Liver (tissue), 9 donors: ENCODE measurements around the gene ERAP2. TPM values are rescaled to one million over a fixed set of nuclear protein-coding genes. Genes with fewer than 3 reads are reported as not detected.

Experiments
- DNase-seq: peaks from one replicate; pipeline ENCODE4 v3.0.0-alpha.2; 2017; ENCODE audit warnings: low spot score
- H3K27ac ChIP-seq, 2 donors: one replicate each; pipeline ENCODE4 v1.7.0; 2013; ENCODE audit warnings: inconsistent platforms in 2 of 2, low read length in 2 of 2, control low read depth in 1 of 2, low read depth in 1 of 2, mild to moderate bottlenecking in 1 of 2
- H3K27me3 ChIP-seq, 4 donors: one replicate each; pipeline versions ENCODE4 v1.6.1 to v1.7.0; 2013; ENCODE audit warnings: low read length in 3 of 4, inconsistent platforms in 1 of 4, mild to moderate bottlenecking in 1 of 4, moderate library complexity in 1 of 4; ENCODE audit not compliant: control insufficient read depth in 4 of 4, insufficient read depth in 4 of 4
- H3K36me3 ChIP-seq, 4 donors: one replicate each; pipeline versions ENCODE4 v1.6.1 to v1.7.0; 2013; ENCODE audit warnings: low read length in 3 of 4, mild to moderate bottlenecking in 3 of 4, low read depth in 1 of 4, moderate library complexity in 1 of 4; ENCODE audit not compliant: control insufficient read depth in 4 of 4, insufficient read depth in 3 of 4
- H3K4me1 ChIP-seq, 4 donors: one replicate each; pipeline versions ENCODE4 v1.6.1 to v1.7.0; 2013; ENCODE audit warnings: low read length in 3 of 4, mild to moderate bottlenecking in 3 of 4, moderate library complexity in 1 of 4; ENCODE audit not compliant: control insufficient read depth in 4 of 4, insufficient read depth in 4 of 4
- H3K4me3 ChIP-seq, 3 donors: one replicate each; pipeline versions ENCODE4 v1.6.1 to v1.7.0; 2013; ENCODE audit warnings: low read length in 3 of 3, control low read depth in 1 of 3, low read depth in 1 of 3, mild to moderate bottlenecking in 1 of 3
- H3K9ac ChIP-seq, 2 donors: one replicate each; pipeline ENCODE4 v1.7.0; 2013; ENCODE audit warnings: low read length in 2 of 2, mild to moderate bottlenecking in 2 of 2, moderate library complexity in 2 of 2, control low read depth in 1 of 2, low read depth in 1 of 2
- H3K9me3 ChIP-seq, 4 donors: one replicate each; pipeline versions ENCODE4 v1.6.1 to v1.7.0; 2013; ENCODE audit warnings: low read length in 3 of 4; ENCODE audit not compliant: control insufficient read depth in 4 of 4
- ATF3 ChIP-seq: IDR thresholded peaks from 2 replicates; pipeline ENCODE4 v1.6.1; 2016; ENCODE audit warnings: antibody characterized with exemption
- GABPA ChIP-seq, 2 donors: IDR thresholded peaks in 1 of 2; conservative IDR thresholded peaks in 1 of 2; 2 replicates each; pipeline ENCODE4 v1.6.1; 2016; ENCODE audit warnings: antibody characterized with exemption in 2 of 2, mild to moderate bottlenecking in 1 of 2, moderate library complexity in 1 of 2
- HNF4A ChIP-seq, 2 donors: conservative IDR thresholded peaks; 2 replicates each; pipeline ENCODE4 v1.6.1; 2016; ENCODE audit warnings: antibody characterized with exemption in 2 of 2, mild to moderate bottlenecking in 2 of 2
- TAF1 ChIP-seq: conservative IDR thresholded peaks from 2 replicates; pipeline ENCODE4 v1.6.1; 2016; ENCODE audit warnings: antibody characterized with exemption, mild to moderate bottlenecking
- YY1 ChIP-seq: IDR thresholded peaks from 2 replicates; pipeline ENCODE4 v1.6.1; 2016; ENCODE audit warnings: antibody characterized with exemption, mild to moderate bottlenecking
- WGBS: extraction: QIAGEN DNeasy Blood & Tissue Kit; methylation state at CpG from one replicate; pipeline ENCODE4 v1.1.7; 2013; 5-methylcytosine and 5-hydroxymethylcytosine counted together
- polyA plus RNA-seq, 2 donors: library from polyadenylated mRNA; stranded (reverse) in 1 of 2; unstranded in 1 of 2; fragments of 200-250 nt in 1 of 2; fragments of >200 nt in 1 of 2; fragmentation: Nextera tagmentation in 1 of 2; extraction: Ambion mirVana in 1 of 2; gene quantifications; one replicate each; pipeline versions ENCODE4 v1.2.1 to v1.2.3, GENCODE V29; 2013 to 2015
- total RNA-seq, 2 donors: library from RNA; depleted of rRNA; stranded (reverse); fragments of >200 nt; gene quantifications; one replicate each; pipeline ENCODE4 v1.2.3, GENCODE V29; 2014
- TF ChIP-seq, protein P1 (sequence below): IDR thresholded peaks from 2 replicates; pipeline ENCODE4 v1.6.1; 2016; ENCODE audit warnings: antibody characterized with exemption
- donor health status: healthy.
- donor health status: healthy.
- donor health status: healthy.
- donor health status: healthy.
- donor health status: healthy.

ERAP2 gene
- total and polyA plus RNA-seq, 4 donors: 1.8 to 15.5 (median 10.7) TPM

DNA sequence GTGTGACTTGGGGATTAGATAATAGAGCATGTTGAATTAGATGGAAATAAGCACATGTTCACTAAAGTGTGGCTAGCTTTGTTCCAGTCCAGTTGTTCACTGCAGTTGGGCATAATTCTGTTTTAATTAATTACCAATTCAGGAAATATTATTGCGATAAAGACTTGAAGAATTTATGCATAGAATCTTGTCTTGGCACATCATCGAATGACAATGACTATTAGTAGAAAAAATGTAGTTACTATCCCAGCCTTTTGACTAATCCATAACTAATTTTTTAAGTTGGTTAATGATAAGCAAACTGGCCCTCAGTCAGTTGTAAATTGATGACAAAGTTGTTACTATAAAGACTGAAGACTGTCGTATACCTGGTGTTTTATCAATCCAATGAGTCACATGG, 70.1 kb downstream of the ERAP2 start:
- TF ChIP-seq YY1: no peak
- H3K9me3 ChIP-seq: no peaks in the 10 kb centered on the region
- H3K36me3 ChIP-seq: peaks cover 0 to 3% (median 0%) of the 10 kb centered on the region in 4 donors
- H3K4me1 ChIP-seq: peaks cover 0 to 4% (median 0%) of the 10 kb centered on the region in 4 donors
- no peak overlapping the region for H3K4me3 ChIP-seq
- DNase-seq: no peak
- no peak overlapping the region for H3K9ac ChIP-seq
- WGBS: 91% methylated on average over 3 of the region's 3 CpGs
- H3K27me3 ChIP-seq: no peaks in the 10 kb centered on the region
- H3K27ac ChIP-seq: no peak overlapping the region

GRCh38 chr5:96952118-96952750, 75.9 kb downstream of the ERAP2 start:
- WGBS: 94% methylated on average over 3 of the region's 3 CpGs
- H3K27ac ChIP-seq: no peak overlapping the region
- peaks cover 0 to 6% (median 2%) of the 10 kb centered on the region in 4 donors for H3K4me1 ChIP-seq
- DNase-seq: no peak
- no peaks in the 10 kb centered on the region for H3K9me3 ChIP-seq
- H3K4me3 ChIP-seq: no peak overlapping the region
- TF ChIP-seq, protein P1, sequence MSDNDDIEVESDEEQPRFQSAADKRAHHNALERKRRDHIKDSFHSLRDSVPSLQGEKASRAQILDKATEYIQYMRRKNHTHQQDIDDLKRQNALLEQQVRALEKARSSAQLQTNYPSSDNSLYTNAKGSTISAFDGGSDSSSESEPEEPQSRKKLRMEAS: no peak
- H3K36me3 ChIP-seq: no peaks in the 10 kb centered on the region
- H3K9ac ChIP-seq: no peak overlapping the region
- H3K27me3 ChIP-seq: no peaks in the 10 kb centered on the region

- WGBS: 73% methylated on average over 7 of the region's 7 CpGs
- no peak overlapping the region for H3K9ac ChIP-seq
- H3K36me3 ChIP-seq: no peaks in the 10 kb centered on the region
- H3K27ac ChIP-seq: no peak overlapping the region
- DNase-seq: no peak
- H3K4me1 ChIP-seq: peaks cover 0 to 12% (median 5%) of the 10 kb centered on the region in 4 donors
- H3K27me3 ChIP-seq: no peaks in the 10 kb centered on the region
- no peak overlapping the region for H3K4me3 ChIP-seq
- no peak for TF ChIP-seq ATF3
- TF ChIP-seq GABPA (IDR thresholded peaks at IDR 0.05 in 1 of 2, conservative IDR thresholded peaks at IDR 0.05 in 1 of 2): no peak
- no peaks in the 10 kb centered on the region for H3K9me3 ChIP-seq
These were observed 76.9 kb downstream of the ERAP2 start for GRCh38 chr5:96952974-96953730.

- H3K27me3 ChIP-seq: no peaks in the 10 kb centered on the region
- no peak overlapping the region for H3K4me3 ChIP-seq
- no peak for DNase-seq
- H3K9me3 ChIP-seq: no peaks in the 10 kb centered on the region
- TF ChIP-seq HNF4A (conservative IDR thresholded peaks at IDR 0.05): peak in 1 of 2 donors; percentile 16
- TF ChIP-seq YY1: peak; percentile 22
- no peak for TF ChIP-seq TAF1
- WGBS: 66% methylated on average over 4 of the region's 4 CpGs
- H3K4me1 ChIP-seq: peaks cover 0 to 11% (median 8%) of the 10 kb centered on the region in 4 donors
- no peak overlapping the region for H3K9ac ChIP-seq
- H3K36me3 ChIP-seq: no peaks in the 10 kb centered on the region
- H3K27ac ChIP-seq: no peak overlapping the region
These were observed 81.2 kb downstream of the ERAP2 start for GRCh38 chr5:96957254-96958049.
